ENCODE results near the gene C22orf23. TPM values are rescaled to one million over a fixed set of nuclear protein-coding genes. Genes with fewer than 3 reads are reported as not detected.

Gene C22orf23
- polyA plus RNA-seq, 1 of the 3 experiments (the other 2 are of a cell fraction): 0.33 TPM

GRCh38 chr22:37896939-37897338, 56.5 kb downstream of the C22orf23 start (continued):
- no peak for TF ChIP-seq PBX3 (IDR thresholded peaks at IDR 0.05)

- ChIA-PET POLR2A (interaction anchor here (2.7 kb wide), 1 partner anchor 10 kb away, joined by 9 read pairs; the partner anchor contains the start of gene MICALL1), CTCF (interaction anchor here (1.0 to 3.1 kb wide), 3 partner anchors 14 to 79 kb away, joined by 3 to 9 read pairs (median 5); no protein-coding TSS in a partner anchor)
- WGBS (ENCODE audit: low lambda C conversion rate): 75% methylated on average over 5 of the region's 5 CpGs
- Histone ChIP-seq H3K9ac (no peak overlapping the region), H3K79me2 (ENCODE audit: insufficient read depth) (no peaks in the 10 kb centered on the region), H3F3A (replicated peaks; ENCODE audit: insufficient read depth) (peaks cover 10% of the 10 kb centered on the region), H3K4me3 (ENCODE audit: low read depth in 2 of 2, low read length in 1 of 2) (no peak overlapping the region), H3K4me1 (ENCODE audit: control insufficient read depth in 1 of 2, insufficient read depth in 2 of 2, low read depth in 1 of 2, low read length in 1 of 2) (peaks cover 12 to 13% of the 10 kb centered on the region in 2 experiments; a peak in 2 of 4 replicates), H3K9me3 (no peaks in the 10 kb centered on the region), H4K20me1 (ENCODE audit: insufficient read depth) (no peaks in the 10 kb centered on the region), H2AFZ (ENCODE audit: low read depth) (no peak overlapping the region), H3K4me2 (no peak overlapping the region), H3K27me3 (ENCODE audit: insufficient read depth) (no peaks in the 10 kb centered on the region), H3K9me2 (no peaks in the 10 kb centered on the region), H3K27ac (ENCODE audit: low read depth in 2 of 2, low read length in 1 of 2) (no peak overlapping the region), H3K36me3 (replicated peaks in 1 of 2; ENCODE audit: control insufficient read depth in 1 of 2, insufficient read depth in 2 of 2, low read length in 1 of 2) (peaks cover 7 to 8% of the 10 kb centered on the region in 2 experiments)
- TF ChIP-seq ELF1 (IDR thresholded peaks at IDR 0.05) (no peak), MAX (IDR thresholded peaks at IDR 0.05; ENCODE audit: low read depth) (no peak), POLR2AphosphoS5 (IDR thresholded peaks at IDR 0.05; ENCODE audit: low read depth, low read length) (no peak), PBX3 (IDR thresholded peaks at IDR 0.05) (no peak), CHD2 (IDR thresholded peaks at IDR 0.05; ENCODE audit: low read length, partially characterized antibody) (no peak), RAD21 (IDR thresholded peaks at IDR 0.05; ENCODE audit: low read length) (no peak), MXI1 (IDR thresholded peaks at IDR 0.05; ENCODE audit: low read depth, low read length) (no peak), NRF1 (IDR thresholded peaks at IDR 0.05; ENCODE audit: low read depth, low read length) (no peak), SMC3 (IDR thresholded peaks at IDR 0.05; ENCODE audit: low read depth, low read length) (no peak), GATA2 (CRISPR knock-in tag; IDR thresholded peaks at IDR 0.05) (no peak), YY1 (IDR thresholded peaks at IDR 0.05; ENCODE audit: low read depth) (no peak), USF2 (IDR thresholded peaks at IDR 0.05; ENCODE audit: borderline replicate concordance, low read depth, low read length) (no peak), EP300 (IDR thresholded peaks at IDR 0.05; ENCODE audit: borderline replicate concordance in 1 of 2, low read depth in 1 of 2, low read length in 1 of 2) (no peak), FOXM1 (IDR thresholded peaks at IDR 0.05; ENCODE audit: low read depth) (no peak), MEF2A (IDR thresholded peaks at IDR 0.05; ENCODE audit: borderline replicate concordance, low read depth) (no peak), TAF1 (IDR thresholded peaks at IDR 0.05; ENCODE audit: borderline replicate concordance, low read depth, low read length) (no peak), SIN3A (IDR thresholded peaks at IDR 0.05; ENCODE audit: borderline replicate concordance, low read depth, low read length) (no peak), JUND (IDR thresholded peaks at IDR 0.05) (no peak)
- DNase-seq: no peak
Observed at GRCh38 chr22:37896181-37896592, 57.2 kb downstream of the C22orf23 start.
